UCSD-AML1 (cell line): ENCODE measurements around the gene CHRNE.
"Not testable (repeated sequence)": the region's sequence is repeated elsewhere in the genome, so short reads cannot be mapped to it uniquely, and the experiment has no call there.

Experiments used
- DNase-seq: peaks from one replicate; lab custom pipeline; 2025; ENCODE audit not compliant: unreplicated experiment; lab: John Stamatoyannopoulos, UW

CHRNE gene

DNA sequence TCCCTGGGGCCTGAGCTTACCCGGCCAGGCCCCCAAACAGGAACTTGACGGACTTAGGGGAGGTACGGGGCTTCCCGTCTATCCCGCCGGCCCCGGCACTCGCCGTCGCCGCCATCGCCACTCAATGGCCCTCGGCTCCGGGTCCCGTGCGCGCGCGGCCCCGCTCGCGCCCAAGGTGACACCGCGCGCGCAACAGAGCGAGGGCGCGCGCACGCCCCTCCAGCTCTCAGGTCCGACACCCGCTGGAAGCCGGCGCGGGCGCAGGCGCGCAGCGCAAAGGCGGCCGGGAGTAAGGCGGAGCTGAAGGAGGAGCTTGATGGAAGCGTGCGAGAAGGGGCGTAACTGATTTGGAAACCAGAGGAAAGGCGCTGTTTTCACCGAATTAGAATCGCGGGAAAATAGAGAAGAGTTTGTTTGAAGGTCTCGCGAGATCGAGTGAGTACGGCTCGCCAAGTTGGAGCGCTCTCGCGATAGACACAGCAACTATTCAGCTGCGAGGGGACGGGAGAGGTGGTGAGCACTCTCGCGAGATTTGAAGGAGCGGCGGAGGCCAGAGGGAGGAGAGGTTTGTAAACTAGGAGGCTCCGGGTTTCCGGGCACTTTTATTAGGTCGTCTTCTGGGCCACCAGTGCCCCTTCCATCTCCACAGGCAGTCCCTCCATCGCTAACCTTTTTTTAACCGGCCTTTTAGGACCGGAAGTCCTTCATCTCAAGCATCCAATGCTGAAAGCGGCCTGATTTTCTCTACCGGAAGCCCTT lies 37.1 kb upstream of the CHRNE start, which contains the start of the genes RNF167 and SLC25A11:
RNF167 (plus strand) TSS at position 473 of the 759 bp plus-strand sequence. CDS start 642 bp downstream, outside the sequence.
SLC25A11 (minus strand) TSS at position 251 of the 759 bp plus-strand sequence; CDS start at position 115, 136 bp downstream.
- DNase-seq = peak; percentile 97

DNA sequence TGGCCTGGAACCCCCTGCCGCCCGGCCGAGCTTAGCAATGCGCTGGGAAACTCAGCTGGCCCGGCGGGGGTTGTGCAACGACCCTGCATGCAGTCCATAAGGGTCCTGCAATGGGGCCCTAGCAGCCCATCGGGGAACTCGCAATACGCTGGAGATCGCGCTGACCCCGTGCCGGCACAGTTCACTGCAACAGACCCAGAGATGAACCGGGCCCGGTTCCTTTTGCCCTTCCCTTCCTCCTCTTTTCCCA lies 36.6 kb upstream of the CHRNE start:
- no peak for DNase-seq

DNA sequence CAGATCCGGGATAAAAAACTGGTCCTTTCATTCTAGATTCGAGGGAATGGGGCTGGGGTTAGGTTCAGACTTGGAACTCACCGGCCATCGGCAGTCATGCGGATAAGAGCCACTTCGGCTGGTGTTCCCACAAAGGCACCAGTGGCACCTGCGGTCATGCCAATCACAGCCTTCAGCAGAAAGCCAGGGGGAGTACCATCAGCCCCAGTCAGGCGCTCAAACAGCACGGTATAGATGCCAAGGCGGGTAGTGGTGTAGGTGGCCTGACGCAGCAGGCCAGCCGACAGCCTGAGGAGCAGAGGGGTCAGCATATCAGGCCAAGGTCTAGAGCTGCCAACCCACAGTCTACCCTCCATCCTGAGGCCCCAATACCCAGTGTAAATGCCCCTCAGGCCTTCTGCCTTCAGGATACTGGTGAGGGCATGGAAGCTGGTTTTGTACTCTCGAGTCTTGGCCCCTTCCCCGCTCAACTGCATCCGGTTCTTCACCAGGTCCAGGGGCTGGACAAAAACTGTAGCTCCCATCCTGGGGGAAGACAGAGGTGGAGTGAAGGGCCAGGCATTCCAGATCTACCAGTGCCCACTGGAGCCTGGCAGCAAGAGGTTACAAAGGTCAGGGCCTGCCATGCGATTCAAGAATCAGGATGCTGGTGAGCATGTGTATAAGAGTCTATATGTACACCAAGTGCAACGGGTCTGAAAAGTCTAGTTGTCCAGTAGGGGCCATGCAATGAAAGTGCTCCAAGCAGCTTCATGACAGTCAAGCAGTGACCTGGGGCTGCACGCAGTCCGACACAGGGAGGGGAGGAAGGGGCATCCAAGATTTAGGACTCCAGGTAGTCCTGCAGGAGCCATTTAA lies 36.0 kb upstream of the CHRNE start:
- no peak for DNase-seq

DNA sequence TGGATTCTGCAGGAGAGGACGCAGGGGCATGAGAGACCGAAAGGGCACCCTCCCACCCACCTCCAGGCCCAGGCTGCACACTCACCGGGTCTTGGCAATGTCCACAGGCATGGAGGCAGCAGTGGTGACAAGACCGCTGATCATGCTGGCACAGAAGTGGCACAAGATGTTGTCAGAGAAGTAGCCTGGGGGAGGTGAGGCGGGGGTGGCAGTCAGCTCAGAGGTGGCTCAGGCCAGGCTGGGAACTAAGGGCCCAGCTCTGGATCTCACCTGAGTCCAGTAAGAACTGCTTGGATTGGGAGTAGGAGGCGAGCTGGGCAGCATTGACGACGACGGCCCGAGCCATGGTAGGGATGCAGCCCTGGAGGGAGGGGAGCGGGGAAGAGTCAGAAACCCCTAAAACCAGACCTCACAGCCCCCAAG lies 35.2 kb upstream of the CHRNE start:
- DNase-seq = no peak

DNA sequence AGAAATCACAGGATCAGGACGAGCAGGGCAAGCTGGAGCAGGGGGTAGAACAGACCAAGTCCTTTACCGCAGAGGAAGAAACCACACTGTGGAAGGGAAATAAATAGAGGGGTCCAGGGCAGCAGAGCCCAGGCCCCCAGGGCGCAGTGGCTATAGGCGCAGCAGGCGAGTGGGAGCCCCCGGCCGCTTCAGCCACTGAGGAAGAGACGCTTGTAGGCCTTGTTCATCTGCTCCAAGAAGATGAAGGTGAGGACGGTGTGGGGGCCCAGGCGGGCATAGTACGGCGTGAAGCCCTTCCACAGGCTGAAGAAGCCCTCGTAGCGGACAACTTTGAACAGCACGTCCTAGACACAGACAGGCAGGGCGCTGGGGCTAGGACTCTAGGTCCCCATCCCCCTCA lies 34.7 kb upstream of the CHRNE start:
- no peak for DNase-seq

DNA sequence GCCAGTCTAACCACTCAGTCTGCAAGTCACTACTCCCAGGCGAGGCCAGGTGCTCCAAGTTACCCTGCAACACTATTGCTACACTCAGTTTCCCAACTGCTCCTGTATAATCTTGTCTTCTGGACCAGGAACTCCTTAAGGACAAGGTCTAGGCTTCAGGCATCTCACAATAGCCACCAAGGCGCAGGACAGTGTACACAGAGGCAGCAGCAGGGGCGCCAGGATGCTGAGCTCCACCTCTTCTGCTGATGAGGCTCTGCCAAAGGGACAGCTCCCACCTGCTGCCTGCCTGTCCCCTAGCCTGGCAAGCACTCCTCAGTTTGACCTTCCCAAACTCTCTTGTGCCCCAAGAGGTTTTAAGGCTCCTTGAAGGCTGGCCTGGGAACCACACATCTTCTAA lies 33.5 kb upstream of the CHRNE start:
- DNase-seq = no peak

DNA sequence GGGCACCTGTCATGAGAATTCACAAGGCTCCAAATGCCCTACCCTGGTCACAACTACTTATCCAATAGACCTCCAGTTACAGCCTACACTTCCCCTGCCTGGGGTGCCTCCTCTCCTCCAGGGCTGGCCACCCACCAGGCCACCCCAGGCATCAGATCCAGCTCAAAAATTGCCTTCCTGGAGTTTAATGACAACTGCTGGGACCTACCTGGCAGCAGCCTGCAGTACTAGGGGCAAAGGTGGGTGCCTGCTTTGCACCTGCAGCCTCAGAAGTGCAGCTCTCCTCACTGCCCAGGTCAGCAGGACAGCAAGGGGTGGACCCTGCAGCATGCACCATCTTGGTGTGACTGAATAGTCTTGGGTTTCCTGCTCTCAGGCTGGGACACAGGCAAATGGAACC lies 32.8 kb upstream of the CHRNE start:
- DNase-seq = no peak

DNA sequence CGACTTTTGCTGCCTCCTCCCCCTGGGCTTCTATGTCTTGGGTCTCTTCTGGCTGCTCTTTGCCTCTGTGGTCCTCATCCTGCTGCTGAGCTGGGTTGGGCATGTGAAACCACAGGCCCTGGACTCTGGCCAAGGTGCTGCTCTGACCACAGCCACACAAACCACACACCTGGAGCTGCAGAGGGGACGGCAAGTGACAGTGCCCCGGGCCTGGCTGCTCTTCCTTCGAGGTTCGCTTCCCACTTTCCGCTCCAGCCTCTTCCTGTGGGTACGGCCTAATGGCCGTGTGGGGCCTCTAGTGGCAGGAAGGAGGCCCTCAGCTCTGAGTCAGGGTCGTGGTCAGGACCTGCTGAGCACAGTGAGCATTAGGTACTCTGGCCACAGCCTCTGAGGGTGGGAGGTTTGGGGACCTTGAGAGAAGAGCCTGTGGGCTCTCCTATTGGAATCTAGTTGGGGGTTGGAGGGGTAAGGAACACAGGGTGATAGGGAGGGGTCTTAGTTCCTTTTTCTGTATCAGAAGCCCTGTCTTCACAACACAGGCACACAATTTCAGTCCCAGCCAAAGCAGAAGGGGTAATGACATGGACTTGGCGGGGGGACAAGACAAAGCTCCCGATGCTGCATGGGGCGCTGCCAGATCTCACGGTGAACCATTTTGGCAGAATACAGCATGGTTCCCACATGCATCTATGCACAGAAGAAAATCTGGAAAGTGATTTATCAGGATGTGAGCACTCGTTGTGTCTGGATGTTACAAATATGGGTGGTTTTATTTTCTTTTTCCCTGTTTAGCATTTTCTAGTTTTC lies 31.5 kb upstream of the CHRNE start:
- DNase-seq = peak; percentile 85

DNA sequence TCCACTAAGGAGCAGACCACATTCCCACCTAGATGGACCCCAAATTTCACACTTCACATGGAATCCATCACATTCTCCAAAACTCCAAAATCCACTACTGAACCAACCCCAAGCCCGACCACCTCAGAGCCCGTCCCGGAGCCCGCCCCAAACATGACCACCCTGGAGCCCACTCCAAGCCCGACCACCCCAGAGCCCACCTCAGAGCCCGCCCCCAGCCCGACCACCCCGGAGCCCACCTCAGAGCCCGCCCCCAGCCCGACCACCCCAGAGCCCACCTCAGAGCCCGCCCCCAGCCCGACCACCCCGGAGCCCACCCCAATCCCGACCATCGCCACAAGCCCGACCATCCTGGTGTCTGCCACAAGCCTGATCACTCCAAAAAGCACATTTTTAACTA lies 30.7 kb upstream of the CHRNE start:
- no peak for DNase-seq

DNA sequence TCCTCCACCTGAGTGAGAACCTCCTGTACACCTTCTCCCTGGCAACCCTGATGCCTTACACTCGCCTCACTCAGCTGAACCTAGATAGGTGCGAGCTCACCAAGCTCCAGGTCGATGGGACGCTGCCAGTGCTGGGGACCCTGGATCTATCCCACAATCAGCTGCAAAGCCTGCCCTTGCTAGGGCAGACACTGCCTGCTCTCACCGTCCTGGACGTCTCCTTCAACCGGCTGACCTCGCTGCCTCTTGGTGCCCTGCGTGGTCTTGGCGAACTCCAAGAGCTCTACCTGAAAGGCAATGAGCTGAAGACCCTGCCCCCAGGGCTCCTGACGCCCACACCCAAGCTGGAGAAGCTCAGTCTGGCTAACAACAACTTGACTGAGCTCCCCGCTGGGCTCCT lies 29.9 kb upstream of the CHRNE start:
- DNase-seq = no peak

DNA sequence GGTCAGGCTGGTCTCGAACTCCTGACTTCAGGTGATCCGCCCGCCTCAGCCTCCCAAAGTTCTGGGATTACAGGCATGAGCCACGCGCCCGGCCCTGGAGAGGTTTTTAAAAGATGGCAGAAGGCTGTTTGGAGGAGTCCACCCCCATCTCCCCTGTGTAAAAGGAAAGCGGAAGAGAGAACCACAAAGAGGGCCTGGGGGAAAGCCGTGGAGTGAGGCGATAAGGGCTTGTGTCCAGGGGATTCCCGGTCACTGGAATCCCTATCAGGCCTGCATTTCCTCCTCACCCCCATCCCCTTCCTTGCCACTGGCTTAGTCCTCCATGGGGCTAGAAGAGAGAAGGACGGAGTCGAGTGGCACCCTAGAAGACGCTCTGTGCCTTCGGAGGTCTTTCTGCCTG lies 29.1 kb upstream of the CHRNE start, which contains the start of gene GP1BA:
GP1BA (plus strand) TSS at position 315 of the 400 bp plus-strand sequence. CDS start 328 bp downstream, outside the sequence.
- peak; percentile 51 for DNase-seq

DNA sequence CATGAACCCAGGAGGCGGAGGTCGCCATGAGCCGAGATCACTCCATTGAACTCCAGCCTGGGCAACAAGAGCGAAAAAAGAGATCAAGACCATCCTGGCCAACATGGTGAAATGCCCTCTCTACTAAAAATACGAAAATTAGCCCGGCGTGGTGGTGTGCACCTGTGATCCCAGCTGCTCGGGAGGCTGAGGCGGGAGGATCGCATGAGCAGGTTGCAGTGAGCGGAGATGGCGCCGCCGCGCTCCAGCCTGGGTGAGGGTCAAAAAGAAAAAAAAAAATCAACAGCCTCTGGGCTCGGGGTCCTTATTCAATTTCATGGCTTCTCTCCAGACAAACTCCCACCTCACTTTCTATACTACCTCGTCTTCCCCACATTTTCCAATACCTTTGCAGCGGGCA lies 26.0 kb upstream of the CHRNE start:
- DNase-seq = no peak

DNA sequence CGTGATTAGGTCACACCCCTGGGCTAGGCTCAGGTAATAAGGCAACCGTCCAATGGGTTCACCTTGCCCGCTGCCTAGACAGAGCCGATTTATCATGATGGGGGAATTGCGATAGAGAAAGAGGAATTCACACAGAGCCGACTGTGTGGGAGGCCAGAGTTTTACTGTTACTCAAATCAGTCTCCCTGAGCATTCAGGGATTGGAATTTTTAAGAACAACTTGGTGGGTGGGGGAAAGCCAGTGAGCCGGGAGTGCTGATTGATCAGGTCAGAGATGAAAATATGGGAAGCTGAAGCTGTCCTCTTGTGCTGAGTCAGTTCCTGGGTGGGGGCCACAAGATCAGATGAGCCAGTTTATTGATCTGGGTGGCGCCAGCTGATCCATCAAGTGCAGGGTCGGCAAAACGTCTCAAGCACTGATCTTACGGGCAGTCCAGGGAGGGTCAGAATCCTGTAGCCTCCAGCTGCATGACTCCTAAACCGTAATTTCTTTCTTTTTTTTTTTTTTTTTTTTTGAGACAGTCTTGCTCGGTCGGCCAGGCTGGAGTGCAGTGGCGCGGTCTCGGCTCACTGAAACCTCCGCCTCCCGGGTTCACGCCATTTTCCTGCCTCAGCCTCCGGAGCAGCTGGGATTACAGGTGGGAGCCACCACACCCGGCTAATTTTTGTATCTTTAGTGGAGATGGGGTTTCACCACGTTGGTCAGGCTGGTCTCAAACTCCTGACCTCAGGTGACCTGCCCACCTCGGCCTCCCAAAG lies 23.9 kb upstream of the CHRNE start:
- not testable (repeated sequence) for DNase-seq

DNA sequence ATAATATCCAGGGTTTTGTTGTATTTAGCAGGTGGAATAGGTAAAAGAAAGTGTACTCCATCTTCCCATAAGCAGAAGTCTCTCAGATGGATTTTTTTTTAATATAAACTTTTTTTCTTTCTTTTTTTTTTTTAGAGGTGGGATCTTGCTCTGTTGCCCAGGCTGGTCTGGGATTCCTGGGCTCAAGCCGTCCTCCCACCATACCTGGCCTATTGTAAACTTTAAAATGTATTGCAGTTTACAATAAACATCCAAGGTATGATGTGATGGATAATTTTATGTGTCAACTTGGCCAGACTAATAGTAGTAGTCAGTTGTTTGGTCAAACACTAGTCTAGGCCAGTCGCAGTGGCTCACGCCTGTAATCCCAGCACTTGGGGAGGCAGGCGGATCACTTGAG lies 18.4 kb upstream of the CHRNE start:
- DNase-seq = no peak

DNA sequence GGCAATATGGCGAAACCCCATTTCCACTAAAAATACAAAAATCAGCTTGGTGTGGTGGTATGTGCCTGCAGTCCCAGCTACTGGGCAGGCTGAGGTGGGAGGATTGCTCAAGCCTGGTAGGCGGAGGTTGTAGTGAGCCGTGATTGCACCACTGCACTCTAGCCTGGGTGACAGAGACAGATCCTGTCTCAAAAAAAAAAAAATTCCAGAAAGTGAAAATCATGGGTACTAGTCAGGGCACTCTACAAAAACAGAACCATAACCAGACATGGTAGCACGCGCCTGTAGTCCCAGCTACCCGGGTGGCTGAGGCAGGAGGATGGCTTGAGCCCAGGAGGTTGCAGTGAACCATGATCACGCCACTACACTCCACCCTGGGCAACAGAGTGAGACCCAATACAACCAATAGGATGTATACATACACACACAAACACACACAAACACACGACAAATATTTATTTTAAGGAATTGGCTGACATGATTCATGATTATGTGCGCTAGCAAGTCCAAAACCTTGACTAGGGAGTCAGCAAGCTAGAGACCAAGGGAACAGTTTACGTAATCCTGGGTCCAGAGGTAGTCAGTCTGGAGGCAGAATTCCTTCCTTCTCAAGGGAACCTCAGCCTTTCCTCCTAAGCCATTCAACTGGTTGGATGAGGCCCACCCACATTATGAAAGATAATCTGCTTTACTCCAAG lies 17.6 kb upstream of the CHRNE start:
- DNase-seq = no peak

DNA sequence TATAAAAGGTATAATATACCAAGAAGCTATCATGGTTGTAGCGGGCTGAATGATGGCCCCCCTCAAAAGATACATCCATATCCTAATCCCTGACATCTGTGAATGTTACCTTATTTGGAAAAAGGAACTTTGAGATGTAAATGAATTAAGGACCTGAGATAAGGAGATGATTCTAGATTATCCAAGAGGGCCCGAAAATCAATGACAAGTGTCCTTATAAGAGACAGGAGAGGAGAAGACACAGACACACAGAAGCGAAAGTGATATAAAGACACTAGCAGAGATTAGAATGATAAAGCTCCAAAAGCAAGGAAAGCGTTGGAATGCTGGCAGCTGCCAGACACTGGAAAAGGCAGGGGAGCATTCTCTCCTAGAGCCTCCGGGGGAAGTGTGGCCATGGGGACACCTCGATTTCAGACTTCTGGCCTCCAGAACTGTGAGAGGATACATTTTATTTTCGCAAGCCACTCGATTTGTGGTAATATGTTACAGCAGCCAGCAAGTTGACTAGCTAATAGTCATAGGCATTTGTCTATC lies 16.7 kb upstream of the CHRNE start:
- no peak for DNase-seq

DNA sequence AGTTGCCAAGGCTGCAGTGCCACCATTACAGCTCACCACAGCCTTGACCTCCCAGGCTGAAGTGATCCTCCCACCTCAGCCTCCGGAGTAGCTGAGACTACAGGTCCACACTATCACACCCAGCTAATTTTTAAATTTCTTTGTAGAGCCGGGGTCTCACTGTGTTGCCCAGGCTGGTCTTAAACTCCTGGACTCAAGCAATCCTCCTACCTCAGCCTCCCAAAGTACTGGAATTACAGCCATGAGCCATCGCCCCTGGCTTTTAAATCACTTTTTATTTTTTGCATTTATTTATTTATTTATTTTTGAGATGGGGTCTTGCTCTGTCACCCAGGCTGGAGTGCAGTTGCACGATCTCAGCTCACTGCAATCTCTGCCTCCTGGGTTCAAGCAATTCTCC lies 11.7 kb upstream of the CHRNE start:
- not testable (repeated sequence) for DNase-seq

DNA sequence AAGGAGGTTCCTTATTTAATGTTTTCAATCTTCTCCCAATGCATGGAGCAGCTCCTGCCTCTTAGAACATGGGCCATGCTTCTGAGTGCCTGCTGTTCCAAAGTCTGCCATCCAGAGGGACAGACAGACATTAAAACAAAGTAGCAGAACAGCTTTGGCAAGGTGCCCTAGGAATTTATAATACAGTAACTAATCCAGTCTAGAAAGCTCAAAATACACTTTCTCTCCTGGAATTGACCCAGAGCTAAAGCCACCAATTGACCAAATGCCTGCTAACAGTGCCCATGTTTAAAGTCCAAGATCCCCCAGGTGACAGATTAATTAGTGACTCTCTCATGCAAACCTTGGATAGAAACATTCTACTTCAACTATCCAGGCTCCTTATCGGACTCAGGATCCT lies 11.1 kb upstream of the CHRNE start:
- no peak for DNase-seq

DNA sequence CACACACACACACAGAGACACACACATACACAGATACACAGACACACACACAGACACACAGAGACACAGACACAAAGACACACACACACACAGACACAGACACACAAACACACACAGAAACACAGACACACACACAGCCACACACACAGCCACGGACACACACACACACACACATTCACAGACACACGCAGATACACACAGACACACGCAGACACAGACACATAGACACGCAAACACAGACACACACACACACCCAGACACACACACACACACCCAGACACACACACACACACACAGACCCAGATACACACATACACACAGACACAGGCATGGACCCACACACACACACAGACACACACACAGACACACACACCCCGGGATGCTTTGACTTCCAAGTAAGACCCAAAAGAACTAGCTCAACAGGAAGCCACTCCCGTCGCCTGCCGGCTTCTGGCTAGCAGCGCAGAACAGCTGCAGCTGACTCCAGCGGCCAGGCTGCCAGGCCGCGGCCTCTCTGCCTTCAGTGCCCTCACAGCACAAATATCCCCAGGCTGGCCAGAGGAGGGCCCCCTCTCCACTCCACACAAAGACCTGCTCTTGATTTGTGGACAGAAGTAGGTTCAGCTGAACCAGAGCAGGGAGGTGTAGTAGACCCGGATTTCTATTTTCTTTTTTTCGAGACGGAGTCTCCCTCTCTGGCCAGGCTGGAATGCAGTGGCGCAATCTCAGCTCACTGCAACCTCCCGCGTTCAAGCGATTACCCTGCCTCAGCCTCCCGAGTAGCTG lies 6.0 kb upstream of the CHRNE start:
- peak; percentile 90 for DNase-seq
